HepG2 (cell line): ENCODE results near the gene ACSL5. TPM values are rescaled to one million over a fixed set of nuclear protein-coding genes. Genes with fewer than 3 reads are reported as not detected.
A peak's percentile ranks its signal among the peaks of the same experiment; 100 is the strongest.

Experiments
- BORCS8-MEF2B ChIP-seq: sonication (generic); formaldehyde crosslinking; IDR thresholded peaks from 2 replicates; pipeline ENCODE4 v1.8.0; 2022; ENCODE audit warnings: mild to moderate bottlenecking, missing genetic modification reagents
- CCAR2 ChIP-seq: fragments of 200-400 bp; formaldehyde crosslinking; optimal IDR thresholded peaks from 2 replicates; pipeline ENCODE3; 2018; ENCODE audit warnings: low read depth, mild to moderate bottlenecking, low read length, moderate library complexity
- CERS6 ChIP-seq: sonication (generic); formaldehyde crosslinking; IDR thresholded peaks from 2 replicates; pipeline ENCODE4 v1.5.0; 2020; ENCODE audit warnings: missing genetic modification reagents
- ETS1 ChIP-seq: sonication (generic); formaldehyde crosslinking; IDR thresholded peaks from 2 replicates; pipeline ENCODE4 v1.4.0; 2020; ENCODE audit warnings: missing genetic modification reagents
- HNF4G ChIP-seq, 2 experiments: sonication (generic) in 1 of 2; formaldehyde crosslinking in 1 of 2; IDR thresholded peaks; 2 replicates each; pipeline versions ENCODE4 v1.4.0 to v1.6.1; 2011 to 2020; ENCODE audit warnings: borderline replicate concordance in 2 of 2, low read depth in 2 of 2, mild to moderate bottlenecking in 2 of 2, low read length in 1 of 2, missing genetic modification reagents in 1 of 2, moderate library complexity in 1 of 2
- HNRNPK ChIP-seq: fragments of 200-400 bp; formaldehyde crosslinking; IDR thresholded peaks from 2 replicates; pipeline ENCODE4 v1.6.1; 2018; ENCODE audit warnings: low read length, low read depth, moderate library complexity, mild to moderate bottlenecking; ENCODE audit not compliant: poor library complexity, severe bottlenecking
- JARID2 ChIP-seq: sonication (generic); formaldehyde crosslinking; IDR thresholded peaks from 2 replicates; pipeline ENCODE4 v1.8.1; 2023; ENCODE audit warnings: missing genetic modification reagents, inconsistent platforms; ENCODE audit not compliant: insufficient replicate concordance
- KDM2A ChIP-seq: sonication (generic); formaldehyde crosslinking; IDR thresholded peaks from 2 replicates; pipeline ENCODE4 v1.4.0; 2020; ENCODE audit warnings: low read depth, missing genetic modification reagents, borderline replicate concordance
- MEIS2 ChIP-seq: sonication (generic); formaldehyde crosslinking; IDR thresholded peaks from 2 replicates; pipeline ENCODE4 v1.9.0; 2021; ENCODE audit warnings: mild to moderate bottlenecking, missing genetic modification reagents
- NFE2L2 ChIP-seq: fragments of 150-350 bp; IDR thresholded peaks from 2 replicates; pipeline ENCODE4 v1.6.1; 2014; ENCODE audit warnings: low read length
- RFX3 ChIP-seq: IDR thresholded peaks from 2 replicates; pipeline ENCODE4 v1.6.1; 2016; ENCODE audit warnings: missing biosample characterization, missing genetic modification reagents
- SAP130 ChIP-seq: IDR thresholded peaks from 2 replicates; pipeline ENCODE4 v1.6.1; 2016; ENCODE audit warnings: low read depth
- TP53 ChIP-seq: sonication (generic); formaldehyde crosslinking; conservative IDR thresholded peaks from 2 replicates; pipeline ENCODE4 v1.4.0; 2020; ENCODE audit warnings: missing genetic modification reagents
- U2AF1 ChIP-seq: fragments of 200-400 bp; formaldehyde crosslinking; optimal IDR thresholded peaks from 2 replicates; pipeline ENCODE3; 2017; ENCODE audit warnings: mild to moderate bottlenecking, low read depth, low read length
- ZNF274 ChIP-seq: sonication (generic); formaldehyde crosslinking; IDR thresholded peaks from 2 replicates; pipeline ENCODE4 v1.5.1; 2020; ENCODE audit warnings: mild to moderate bottlenecking, missing genetic modification reagents
- ZNF318 ChIP-seq: sonication (generic); formaldehyde crosslinking; IDR thresholded peaks from 2 replicates; pipeline ENCODE4 v1.4.0; 2020; ENCODE audit warnings: mild to moderate bottlenecking, missing genetic modification reagents
- ZNF557 ChIP-seq: sonication (generic); formaldehyde crosslinking; IDR thresholded peaks from 2 replicates; pipeline ENCODE4 v1.4.0; 2020; ENCODE audit warnings: missing genetic modification reagents
- ZNF580 ChIP-seq: IDR thresholded peaks from 2 replicates; pipeline ENCODE4 v1.6.1; 2016; ENCODE audit warnings: low read depth, borderline replicate concordance
- ZNF746 ChIP-seq: sonication (generic); formaldehyde crosslinking; IDR thresholded peaks from 2 replicates; pipeline ENCODE4 v1.8.0; 2022; ENCODE audit warnings: mild to moderate bottlenecking, missing genetic modification reagents
- ZNF878 ChIP-seq: sonication (generic); formaldehyde crosslinking; IDR thresholded peaks from 2 replicates; pipeline ENCODE4 v1.8.1; 2023; ENCODE audit warnings: mild to moderate bottlenecking, missing genetic modification reagents, moderate library complexity
- polyA plus RNA-seq, 8 experiments: library from polyadenylated mRNA; depleted of rRNA in 3 of 8; stranded (reverse) in 7 of 8; unstranded in 1 of 8; fragments of >200 nt; fragmentation: Illumina TruSeq in 4 of 8; extraction: Trizol in 4 of 8; gene quantifications; 2 replicates each; pipeline versions ENCODE4 v1.2.1 to v1.2.3, GENCODE V29; 2011 to 2016; ENCODE audit warnings: low read depth in 4 of 8, missing spikeins in 1 of 8, mixed read lengths in 1 of 8; ENCODE audit not compliant: insufficient read depth in 1 of 8
- total RNA-seq, 5 experiments: library from RNA; depleted of rRNA; stranded (reverse); fragments of >200 nt; fragmentation: Illumina TruSeq; extraction: Trizol; gene quantifications; 2 replicates each; pipeline ENCODE4 v1.2.3, GENCODE V29; 2016; ENCODE audit warnings: low read depth in 1 of 5

Gene ACSL5
- total and polyA plus RNA-seq, 2 of the 13 experiments (the other 11 are each of a cell fraction or from before 2014, with no cell fraction given) = 56.4 to 82.5 TPM

- TF ChIP-seq ZNF557 (CRISPR knock-in tag) = no peak
- no peak for TF ChIP-seq BORCS8-MEF2B (CRISPR knock-in tag)
- no peak for TF ChIP-seq ZNF878 (CRISPR knock-in tag)
- TF ChIP-seq RFX3 (CRISPR knock-in tag) = no peak
- TF ChIP-seq ETS1 = no peak
- TF ChIP-seq HNF4G (IDR thresholded peaks at IDR 0.05; ENCODE audit: borderline replicate concordance, low read depth, low read length) = peak; percentile 20; the same call in 1 of the 2 replicates
- no peak for TF ChIP-seq HNF4G (CRISPR knock-in tag; IDR thresholded peaks at IDR 0.05; ENCODE audit: borderline replicate concordance, low read depth)
- TF ChIP-seq ZNF580 (CRISPR knock-in tag) = no peak
- no peak for TF ChIP-seq U2AF1
- TF ChIP-seq NFE2L2 = no peak
- no peak for TF ChIP-seq SAP130 (CRISPR knock-in tag)
- TF ChIP-seq MEIS2 (CRISPR knock-in tag) = no peak
- no peak for TF ChIP-seq ZNF274
- TF ChIP-seq CCAR2 = peak; percentile 52
- TF ChIP-seq TP53 (CRISPR knock-in tag) = no peak
- no peak for TF ChIP-seq CERS6 (CRISPR knock-in tag)
- TF ChIP-seq ZNF746 (CRISPR knock-in tag) = no peak
- no peak for TF ChIP-seq JARID2 (CRISPR knock-in tag)
- TF ChIP-seq KDM2A (CRISPR knock-in tag) = 0 out of 2 replicates have a peak, but pooled peaks have one; percentile 29
- no peak for TF ChIP-seq HNRNPK
- no peak for TF ChIP-seq ZNF318
Observed at GRCh38 chr10:112429654-112430230, 55.8 kb downstream of the ACSL5 start (continued).
